ENCODE results near the gene TRPM8. TPM values are rescaled to one million over a fixed set of nuclear protein-coding genes. Genes with fewer than 3 reads are reported as not detected.

TRPM8 gene
- total RNA-seq, 1 experiment from 2014 or later: 3.9 TPM

- Histone ChIP-seq H3K27me3 (ENCODE audit: control insufficient read depth, insufficient read depth, low read length) (no peaks in the 10 kb centered on the region), H3K4me1 (ENCODE audit: control insufficient read depth, insufficient read depth, low read length) (peaks cover 52% of the 10 kb centered on the region), H3K9me3 (ENCODE audit: control insufficient read depth, insufficient read depth, low read depth, low read length) (peaks cover 12% of the 10 kb centered on the region; the same call in 1 of the 2 replicates), H3K27ac (ENCODE audit: low read length) (peak overlapping the region; percentile 97), H3K4me3 (ENCODE audit: low read depth in 2 of 2, low read length in 2 of 2) (no peak overlapping the region), H3K36me3 (ENCODE audit: control insufficient read depth, insufficient read depth, low read length) (no peaks in the 10 kb centered on the region)
- BruUV-seq (replicated peaks): no TSS peak
- ChIA-PET POLR2A (interaction anchor here (0.6 to 0.7 kb wide), 2 partner anchors 126 to 1069 kb away, joined by 3 to 4 read pairs; no protein-coding TSS in a partner anchor), CTCF (no interaction called here)
- ATAC-seq: no peak
- in situ Hi-C loops (cut with HindIII; ENCODE audit: low pct_unique_long_range_greater_than_20kb, low sequenced_read_pairs) (no loop called here), intact Hi-C loops (cut with micrococcal nuclease; ENCODE audit: unreplicated experiment) (loop anchor here (2.0 to 10.0 kb wide), 2 partner anchors 115 to 1141 kb away; no protein-coding TSS in a partner anchor)
- TF ChIP-seq REST (IDR thresholded peaks at IDR 0.05; ENCODE audit: insufficient read depth in 1 of 2, low read depth in 2 of 2, low read length in 1 of 2) (no peak), POLR2AphosphoS5 (IDR thresholded peaks at IDR 0.05; ENCODE audit: low read depth, low read length) (no peak), TCF7L2 (IDR thresholded peaks at IDR 0.05; ENCODE audit: low read depth, low read length) (no peak), SIN3A (IDR thresholded peaks at IDR 0.05; ENCODE audit: borderline replicate concordance, insufficient read depth, low read depth, low read length) (no peak)
- TF ChIP-seq, protein P1, sequence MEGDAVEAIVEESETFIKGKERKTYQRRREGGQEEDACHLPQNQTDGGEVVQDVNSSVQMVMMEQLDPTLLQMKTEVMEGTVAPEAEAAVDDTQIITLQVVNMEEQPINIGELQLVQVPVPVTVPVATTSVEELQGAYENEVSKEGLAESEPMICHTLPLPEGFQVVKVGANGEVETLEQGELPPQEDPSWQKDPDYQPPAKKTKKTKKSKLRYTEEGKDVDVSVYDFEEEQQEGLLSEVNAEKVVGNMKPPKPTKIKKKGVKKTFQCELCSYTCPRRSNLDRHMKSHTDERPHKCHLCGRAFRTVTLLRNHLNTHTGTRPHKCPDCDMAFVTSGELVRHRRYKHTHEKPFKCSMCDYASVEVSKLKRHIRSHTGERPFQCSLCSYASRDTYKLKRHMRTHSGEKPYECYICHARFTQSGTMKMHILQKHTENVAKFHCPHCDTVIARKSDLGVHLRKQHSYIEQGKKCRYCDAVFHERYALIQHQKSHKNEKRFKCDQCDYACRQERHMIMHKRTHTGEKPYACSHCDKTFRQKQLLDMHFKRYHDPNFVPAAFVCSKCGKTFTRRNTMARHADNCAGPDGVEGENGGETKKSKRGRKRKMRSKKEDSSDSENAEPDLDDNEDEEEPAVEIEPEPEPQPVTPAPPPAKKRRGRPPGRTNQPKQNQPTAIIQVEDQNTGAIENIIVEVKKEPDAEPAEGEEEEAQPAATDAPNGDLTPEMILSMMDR (IDR thresholded peaks at IDR 0.05): no peak
- DNase-seq (ENCODE audit: low read depth, low spot score): no peak
These were observed 56.6 kb downstream of the TRPM8 start for GRCh38 chr2:233973786-233974185.

DNA sequence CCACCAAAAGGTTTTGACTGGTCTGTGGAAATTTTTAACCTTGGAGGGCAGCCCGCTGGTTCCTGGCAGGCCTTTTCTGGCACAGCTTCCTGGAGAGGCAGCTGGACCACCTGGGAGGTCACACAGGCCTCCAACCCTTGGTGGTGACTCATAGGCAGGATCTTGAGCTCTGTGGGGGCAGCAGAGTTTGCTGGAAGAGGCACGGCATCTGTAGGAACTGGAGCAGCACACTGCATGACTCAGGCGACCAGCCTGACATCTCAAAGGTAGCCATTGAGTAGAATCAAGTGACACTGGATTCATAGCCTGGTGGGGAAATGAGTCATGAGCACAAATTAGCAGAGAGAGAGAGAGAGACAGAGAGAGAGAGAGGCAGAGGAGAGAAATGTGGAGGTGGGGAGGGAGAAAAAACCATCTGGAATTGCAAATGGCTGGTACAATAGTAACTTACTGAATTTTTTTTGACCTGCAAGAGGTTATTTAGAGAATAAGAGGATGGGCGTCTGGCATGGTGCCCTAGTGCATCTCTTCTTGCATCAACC is 57.4 kb downstream of the TRPM8 start:
- Histone ChIP-seq H3K4me3 (ENCODE audit: low read depth in 2 of 2, low read length in 2 of 2) (peak overlapping the region in 1 of 2 experiments; percentile 4; a peak in 1 of 4 replicates), H3K27ac (ENCODE audit: low read length) (peak overlapping the region; percentile 97), H3K4me1 (ENCODE audit: control insufficient read depth, insufficient read depth, low read length) (peaks cover 54% of the 10 kb centered on the region), H3K27me3 (ENCODE audit: control insufficient read depth, insufficient read depth, low read length) (no peaks in the 10 kb centered on the region), H3K36me3 (ENCODE audit: control insufficient read depth, insufficient read depth, low read length) (no peaks in the 10 kb centered on the region), H3K9me3 (ENCODE audit: control insufficient read depth, insufficient read depth, low read depth, low read length) (peaks cover 12% of the 10 kb centered on the region; the same call in 1 of the 2 replicates)
- ATAC-seq (peak; percentile 95), DNase-seq (ENCODE audit: low read depth, low spot score) (peak; percentile 95)
- BruUV-seq (replicated peaks): no TSS peak
- TF ChIP-seq SIN3A (IDR thresholded peaks at IDR 0.05; ENCODE audit: borderline replicate concordance, insufficient read depth, low read depth, low read length) (peak; percentile 65; the same call in 1 of the 2 replicates), TCF7L2 (IDR thresholded peaks at IDR 0.05; ENCODE audit: low read depth, low read length) (peak; percentile 68; the same call in 1 of the 2 replicates), REST (IDR thresholded peaks at IDR 0.05; ENCODE audit: insufficient read depth in 1 of 2, low read depth in 2 of 2, low read length in 1 of 2) (peak in 1 of 2 experiments; percentile 19; a peak in 1 of 4 replicates), POLR2AphosphoS5 (IDR thresholded peaks at IDR 0.05; ENCODE audit: low read depth, low read length) (peak; percentile 64; the same call in 1 of the 2 replicates)
- TF ChIP-seq, protein P1 (IDR thresholded peaks at IDR 0.05): no peak
- ChIA-PET POLR2A (interaction anchor here (0.5 to 0.7 kb wide), 3 partner anchors 10 to 1068 kb away, joined by 3 to 8 read pairs (median 4); no protein-coding TSS in a partner anchor), CTCF (interaction anchor here (1.5 kb wide), 1 partner anchor 394 kb away, joined by 4 read pairs; no protein-coding TSS in a partner anchor)
- in situ Hi-C loops (cut with HindIII; ENCODE audit: low pct_unique_long_range_greater_than_20kb, low sequenced_read_pairs) (no loop called here), intact Hi-C loops (cut with micrococcal nuclease; ENCODE audit: unreplicated experiment) (loop anchor here (2.0 to 10.0 kb wide), 5 partner anchors 116 to 1140 kb away; no protein-coding TSS in a partner anchor)

All from Panc1 (cell line).